Subcutaneous abdominal adipose tissue (tissue), 5 donors: ENCODE results near the gene SET.

Source experiments
- H3K27ac ChIP-seq: one replicate; pipeline ENCODE4 v1.7.0; 2013; ENCODE audit warnings: low read depth, mild to moderate bottlenecking, inconsistent platforms, low read length, moderate library complexity
- H3K27me3 ChIP-seq, 5 donors: one replicate each; pipeline ENCODE4 v1.7.0; 2013; ENCODE audit warnings: low read length in 5 of 5, inconsistent platforms in 1 of 5; ENCODE audit not compliant: control insufficient read depth in 5 of 5, insufficient read depth in 4 of 5
- H3K36me3 ChIP-seq, 5 donors: one replicate each; pipeline ENCODE4 v1.7.0; 2013; ENCODE audit warnings: low read length in 5 of 5; ENCODE audit not compliant: control insufficient read depth in 5 of 5, insufficient read depth in 5 of 5
- H3K4me1 ChIP-seq, 5 donors: one replicate each; pipeline ENCODE4 v1.7.0; 2013; ENCODE audit warnings: low read length in 5 of 5, mild to moderate bottlenecking in 3 of 5, moderate library complexity in 1 of 5; ENCODE audit not compliant: control insufficient read depth in 5 of 5, insufficient read depth in 5 of 5
- H3K4me3 ChIP-seq, 5 donors: one replicate each; pipeline ENCODE4 v1.7.0; 2013; ENCODE audit warnings: low read length in 5 of 5, low read depth in 1 of 5
- H3K9ac ChIP-seq, 5 donors: one replicate each; pipeline ENCODE4 v1.7.0; 2013; ENCODE audit warnings: low read length in 5 of 5, mild to moderate bottlenecking in 4 of 5, moderate library complexity in 3 of 5
- H3K9me3 ChIP-seq, 5 donors: one replicate each; pipeline ENCODE4 v1.7.0; 2013; ENCODE audit warnings: low read length in 5 of 5; ENCODE audit not compliant: control insufficient read depth in 5 of 5
- donor health status: healthy.
- donor health status: healthy.
- donor health status: healthy.
- donor health status: healthy.
- donor health status: healthy.

Gene SET

DNA sequence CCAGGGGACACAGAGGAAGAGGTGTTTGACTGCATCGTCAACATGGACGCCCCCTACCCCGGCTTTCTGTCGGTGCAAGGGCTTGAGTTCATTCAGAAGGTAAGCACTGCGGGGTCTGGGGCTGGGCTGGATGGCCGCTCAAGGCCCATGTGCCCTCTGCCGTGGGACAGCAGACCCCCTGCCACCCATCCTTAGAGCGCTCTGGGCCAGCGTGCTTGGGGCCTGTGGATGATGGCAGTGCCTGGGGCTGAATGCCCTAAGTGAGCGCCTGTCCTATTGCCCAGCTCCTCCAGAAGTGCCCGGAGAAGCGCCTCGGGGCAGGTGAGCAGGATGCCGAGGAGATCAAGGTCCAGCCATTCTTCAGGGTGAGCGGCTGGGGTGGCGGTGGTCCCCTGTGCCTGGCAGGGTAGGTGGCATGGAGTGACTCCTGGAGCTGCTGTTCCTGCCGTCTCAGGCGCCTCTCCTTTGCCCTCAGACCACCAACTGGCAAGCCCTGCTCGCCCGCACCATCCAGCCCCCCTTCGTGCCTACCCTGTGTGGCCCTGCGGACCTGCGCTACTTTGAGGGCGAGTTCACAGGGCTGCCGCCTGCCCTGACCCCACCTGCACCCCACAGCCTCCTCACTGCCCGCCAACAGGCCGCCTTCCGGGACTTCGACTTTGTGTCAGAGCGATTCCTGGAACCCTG is 31.0 kb downstream of the SET start:
- no peaks in the 10 kb centered on the region for H3K27me3 ChIP-seq
- no peak overlapping the region for H3K9ac ChIP-seq
- peaks cover 5 to 37% (median 31%) of the 10 kb centered on the region in 5 donors for H3K4me1 ChIP-seq
- H3K9me3 ChIP-seq, result no peaks in the 10 kb centered on the region
- H3K36me3 ChIP-seq, result peaks cover 0 to 35% (median 22%) of the 10 kb centered on the region in 5 donors
- no peak overlapping the region for H3K4me3 ChIP-seq
- no peak overlapping the region for H3K27ac ChIP-seq

- Histone ChIP-seq H3K4me3 (no peak overlapping the region), H3K9ac (no peak overlapping the region), H3K36me3 (peaks cover 0 to 31% (median 18%) of the 10 kb centered on the region in 5 donors), H3K4me1 (peaks cover 5 to 37% (median 31%) of the 10 kb centered on the region in 5 donors), H3K27me3 (no peaks in the 10 kb centered on the region), H3K9me3 (no peaks in the 10 kb centered on the region), H3K27ac (no peak overlapping the region)
Observed at GRCh38 chr9:128720841-128721486, 31.9 kb downstream of the SET start.

DNA sequence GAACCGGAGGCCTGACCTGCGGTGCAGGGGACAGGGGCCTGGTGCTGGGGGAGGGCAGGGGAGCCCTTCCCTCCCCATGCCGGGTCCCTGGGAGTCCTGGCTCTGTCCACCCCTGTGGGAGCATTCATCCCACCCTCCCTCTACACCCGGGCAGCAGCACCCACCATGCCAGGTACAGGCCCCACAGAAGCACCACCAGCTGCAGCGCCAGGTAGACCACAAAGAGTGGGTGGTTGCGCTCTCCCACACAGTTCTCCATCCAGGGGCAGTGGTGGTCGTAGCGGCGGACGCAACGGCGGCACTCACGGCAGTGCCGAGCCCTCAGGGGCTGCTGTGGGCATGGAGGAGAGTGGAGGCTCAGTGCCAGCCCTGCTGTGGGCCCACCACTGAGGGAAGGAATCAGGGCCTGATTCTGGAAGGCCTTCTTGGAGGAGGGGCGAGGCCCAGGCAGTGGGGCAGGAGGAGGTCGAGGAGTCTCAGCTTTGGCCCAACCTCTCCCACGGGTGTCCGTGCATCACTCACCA is 32.5 kb downstream of the SET start:
- Histone ChIP-seq H3K4me3 (no peak overlapping the region), H3K36me3 (peaks cover 0 to 31% (median 18%) of the 10 kb centered on the region in 5 donors), H3K9me3 (no peaks in the 10 kb centered on the region), H3K9ac (no peak overlapping the region), H3K27me3 (no peaks in the 10 kb centered on the region), H3K4me1 (peaks cover 5 to 35% (median 30%) of the 10 kb centered on the region in 5 donors), H3K27ac (no peak overlapping the region)

- H3K9ac ChIP-seq, result peak overlapping the region in 1 of 5 donors; percentile 48
- H3K27ac ChIP-seq, result no peak overlapping the region
- H3K36me3 ChIP-seq, result peaks cover 0 to 31% (median 18%) of the 10 kb centered on the region in 5 donors
- peak overlapping the region in 2 of 5 donors; percentile 29 to 75 for H3K4me3 ChIP-seq
- H3K9me3 ChIP-seq, result no peaks in the 10 kb centered on the region
- H3K4me1 ChIP-seq, result peaks cover 5 to 29% (median 26%) of the 10 kb centered on the region in 5 donors
- no peaks in the 10 kb centered on the region for H3K27me3 ChIP-seq
Observed at GRCh38 chr9:128722380-128723351, 33.6 kb downstream of the SET start.

DNA sequence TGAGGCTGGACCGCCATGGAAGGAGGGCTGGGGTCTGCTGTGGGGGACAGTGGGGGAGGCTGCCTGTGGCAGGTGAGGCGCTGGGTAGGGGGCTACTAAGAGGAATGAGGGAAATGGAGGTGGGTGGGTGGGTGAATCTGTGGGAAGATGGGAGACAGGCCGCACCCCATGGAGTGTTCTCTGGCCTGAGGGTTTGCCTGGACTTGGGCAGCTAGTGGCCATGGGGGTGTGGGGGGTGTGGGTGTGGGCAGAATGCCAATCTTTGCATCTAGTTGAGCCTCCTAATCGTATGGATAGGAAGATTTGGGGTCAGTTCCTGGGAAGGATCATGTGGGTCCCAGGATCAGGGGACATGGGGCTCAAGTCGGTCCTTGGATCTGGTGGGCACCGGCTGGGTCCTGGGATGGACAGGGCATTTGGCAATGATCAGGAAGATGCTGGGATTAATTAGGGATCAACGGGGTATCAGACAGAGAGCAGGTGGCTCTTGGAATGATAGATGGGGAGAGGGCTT is 34.4 kb downstream of the SET start:
- H3K9ac ChIP-seq, result peak overlapping the region; percentile 48 to 71 (median 56)
- no peaks in the 10 kb centered on the region for H3K27me3 ChIP-seq
- H3K36me3 ChIP-seq, result peaks cover 0 to 29% (median 18%) of the 10 kb centered on the region in 5 donors
- H3K4me1 ChIP-seq, result peaks cover 5 to 29% (median 26%) of the 10 kb centered on the region in 5 donors
- peak overlapping the region; percentile 30 for H3K27ac ChIP-seq
- peak overlapping the region; percentile 75 to 82 (median 75) for H3K4me3 ChIP-seq
- no peaks in the 10 kb centered on the region for H3K9me3 ChIP-seq

- Histone ChIP-seq H3K27me3 (no peaks in the 10 kb centered on the region), H3K4me3 (peak within 1 kb of the TSS; percentile 75 to 82 (median 75)), H3K27ac (peak within 1 kb of the TSS; percentile 30), H3K4me1 (peaks cover 5 to 29% (median 26%) of the 10 kb centered on the region in 5 donors), H3K9ac (peak within 1 kb of the TSS; percentile 48 to 71 (median 56)), H3K36me3 (peaks cover 0 to 29% (median 18%) of the 10 kb centered on the region in 5 donors), H3K9me3 (no peaks in the 10 kb centered on the region)
Observed at GRCh38 chr9:128723866-128724743, 35.1 kb downstream of the SET start, which contains the start of gene ZDHHC12. ZDHHC12 (minus strand) TSS chr9:128724127; CDS start chr9:128724093, 34 bp downstream.

DNA sequence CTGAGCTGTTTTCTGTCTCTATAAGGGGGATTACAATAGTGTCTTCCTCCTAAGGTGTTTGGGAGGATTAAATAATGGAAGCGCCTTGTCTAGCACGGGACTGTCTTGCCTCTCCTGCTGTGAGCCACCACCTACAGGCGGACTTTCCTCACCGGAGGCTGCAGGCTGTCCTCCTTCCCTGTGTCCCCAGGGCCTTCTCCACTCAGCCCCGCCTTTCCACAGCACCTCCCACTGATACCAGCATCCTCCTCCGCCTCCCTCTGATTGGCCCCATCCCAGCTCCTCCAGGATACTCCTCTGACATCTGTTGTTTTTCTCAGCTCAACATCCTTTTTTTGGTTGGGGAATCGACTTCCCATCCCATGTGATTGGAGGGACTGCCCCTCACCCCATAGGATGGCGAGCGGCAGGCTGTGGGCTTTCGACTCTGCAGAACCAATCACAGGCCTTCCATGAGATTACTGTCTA is 35.8 kb downstream of the SET start:
- peaks cover 0 to 30% (median 17%) of the 10 kb centered on the region in 5 donors for H3K36me3 ChIP-seq
- peaks cover 5 to 23% (median 21%) of the 10 kb centered on the region in 5 donors for H3K4me1 ChIP-seq
- peak overlapping the region; percentile 30 for H3K27ac ChIP-seq
- H3K9ac ChIP-seq, result peak overlapping the region in 2 of 5 donors; percentile 21 to 70
- peak overlapping the region; percentile 65 to 79 (median 75) for H3K4me3 ChIP-seq
- H3K9me3 ChIP-seq, result no peaks in the 10 kb centered on the region
- no peaks in the 10 kb centered on the region for H3K27me3 ChIP-seq

GRCh38 chr9:128727640-128728248 is 38.7 kb downstream of the SET start:
- Histone ChIP-seq H3K9me3 (no peaks in the 10 kb centered on the region), H3K27me3 (no peaks in the 10 kb centered on the region), H3K27ac (no peak overlapping the region), H3K4me1 (peaks cover 5 to 21% (median 19%) of the 10 kb centered on the region in 5 donors), H3K9ac (no peak overlapping the region), H3K36me3 (peaks cover 0 to 30% (median 22%) of the 10 kb centered on the region in 5 donors), H3K4me3 (no peak overlapping the region)
